Measurements from ENCODE around the gene ZNF202. TPM values are rescaled to one million over a fixed set of nuclear protein-coding genes. Genes with fewer than 3 reads are reported as not detected.

The ZNF202 gene
- total RNA-seq, 4 donors from 2014 or later, result 4.1 to 12.6 (median 7.9) TPM

- ATAC-seq (ENCODE audit: low FRiP score) (no peak), DNase-seq (ENCODE audit: low spot score) (no peak)
- TF ChIP-seq CTCF (IDR thresholded peaks at IDR 0.05), result no peak
Measured at GRCh38 chr11:123773026-123773425, 31.6 kb upstream of the ZNF202 start.

GRCh38 chr11:123771664-123772063 is 30.2 kb upstream of the ZNF202 start:
- TF ChIP-seq CTCF (IDR thresholded peaks at IDR 0.05), result no peak
- DNase-seq (ENCODE audit: low spot score), result no peak
- ATAC-seq (ENCODE audit: low FRiP score), result no peak

GRCh38 chr11:123770712-123771111 is 29.3 kb upstream of the ZNF202 start:
- ATAC-seq (ENCODE audit: low FRiP score) (no peak), DNase-seq (ENCODE audit: low spot score) (no peak)
- no peak for TF ChIP-seq CTCF (IDR thresholded peaks at IDR 0.05)

GRCh38 chr11:123765601-123766000 is 24.1 kb upstream of the ZNF202 start:
- ATAC-seq (ENCODE audit: low FRiP score) (no peak), DNase-seq (ENCODE audit: low spot score) (no peak)
- no peak for TF ChIP-seq CTCF (IDR thresholded peaks at IDR 0.05)

GRCh38 chr11:123762422-123762821 is 21.0 kb upstream of the ZNF202 start:
- DNase-seq (ENCODE audit: low spot score) (no peak), ATAC-seq (ENCODE audit: low FRiP score) (no peak)
- TF ChIP-seq CTCF (IDR thresholded peaks at IDR 0.05), result no peak

- no peak for ATAC-seq (ENCODE audit: low FRiP score)
- no peak for DNase-seq (ENCODE audit: low spot score)
- no peak for TF ChIP-seq CTCF (IDR thresholded peaks at IDR 0.05)
Measured at GRCh38 chr11:123760894-123761293, 19.4 kb upstream of the ZNF202 start.

- no peak for TF ChIP-seq CTCF (IDR thresholded peaks at IDR 0.05)
- no peak for DNase-seq (ENCODE audit: low spot score)
- no peak for ATAC-seq (ENCODE audit: low FRiP score)
Measured at GRCh38 chr11:123757976-123758375, 16.5 kb upstream of the ZNF202 start.

All from omental fat pad (tissue), 4 donors.